CD4-positive, alpha-beta T cell treated with Interleukin-6 at 100 ng/mL for 8 hours (primary cell): ENCODE results near the gene SCD5.

Experiments used
- DNase-seq: peaks from one replicate; pipeline ENCODE4 v3.0.0-alpha.2; 2020; ENCODE audit warnings: mixed read lengths, low spot score

Gene SCD5

DNA sequence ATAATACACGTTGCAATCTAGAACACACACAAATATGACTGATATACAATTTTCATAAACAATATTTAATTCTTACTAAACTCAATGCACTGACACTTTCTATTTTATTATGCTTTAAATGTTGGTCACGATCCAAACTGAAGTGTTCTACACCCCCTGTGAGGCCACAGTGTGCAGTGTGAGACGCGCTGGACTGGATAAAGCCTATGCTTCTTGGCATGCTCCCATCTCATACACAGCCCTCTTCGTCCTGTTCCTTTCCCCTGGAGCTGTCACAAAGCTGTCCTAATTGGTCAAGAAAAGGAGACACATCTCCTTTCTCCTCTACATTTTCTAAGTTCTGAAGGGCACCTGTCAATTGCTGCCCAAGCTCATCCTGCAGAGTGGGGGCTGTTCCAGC lies 72.0 kb downstream of the SCD5 start:
- no peak for DNase-seq

DNA sequence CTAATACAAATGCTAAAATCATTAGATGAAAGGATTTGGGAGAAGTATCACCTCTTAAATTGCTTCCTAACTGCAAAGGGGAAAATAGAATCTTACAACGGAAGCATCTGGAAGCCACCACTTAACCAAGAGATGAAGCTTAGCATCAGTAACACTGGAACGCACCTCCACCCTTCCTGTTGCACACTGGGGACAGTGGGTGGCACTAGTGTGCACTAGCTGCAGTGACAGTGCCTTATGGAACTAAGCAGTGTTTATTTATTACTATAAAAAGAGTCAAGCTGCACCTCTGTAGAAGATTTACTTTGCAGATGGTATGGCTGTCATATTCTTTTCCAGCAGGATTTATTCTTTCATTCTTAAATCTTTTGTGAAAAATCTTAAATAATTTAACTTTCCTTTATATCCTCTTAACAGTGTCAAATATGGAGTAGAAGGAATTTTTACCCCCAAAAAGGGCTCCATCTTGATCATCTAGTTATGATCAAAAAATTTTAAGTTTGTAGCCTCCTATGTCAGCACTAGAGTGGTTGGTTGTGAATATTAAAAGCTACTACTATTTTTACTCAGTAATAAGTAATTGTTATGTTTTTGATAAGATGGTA lies 76.7 kb downstream of the SCD5 start:
- DNase-seq, result no peak

DNA sequence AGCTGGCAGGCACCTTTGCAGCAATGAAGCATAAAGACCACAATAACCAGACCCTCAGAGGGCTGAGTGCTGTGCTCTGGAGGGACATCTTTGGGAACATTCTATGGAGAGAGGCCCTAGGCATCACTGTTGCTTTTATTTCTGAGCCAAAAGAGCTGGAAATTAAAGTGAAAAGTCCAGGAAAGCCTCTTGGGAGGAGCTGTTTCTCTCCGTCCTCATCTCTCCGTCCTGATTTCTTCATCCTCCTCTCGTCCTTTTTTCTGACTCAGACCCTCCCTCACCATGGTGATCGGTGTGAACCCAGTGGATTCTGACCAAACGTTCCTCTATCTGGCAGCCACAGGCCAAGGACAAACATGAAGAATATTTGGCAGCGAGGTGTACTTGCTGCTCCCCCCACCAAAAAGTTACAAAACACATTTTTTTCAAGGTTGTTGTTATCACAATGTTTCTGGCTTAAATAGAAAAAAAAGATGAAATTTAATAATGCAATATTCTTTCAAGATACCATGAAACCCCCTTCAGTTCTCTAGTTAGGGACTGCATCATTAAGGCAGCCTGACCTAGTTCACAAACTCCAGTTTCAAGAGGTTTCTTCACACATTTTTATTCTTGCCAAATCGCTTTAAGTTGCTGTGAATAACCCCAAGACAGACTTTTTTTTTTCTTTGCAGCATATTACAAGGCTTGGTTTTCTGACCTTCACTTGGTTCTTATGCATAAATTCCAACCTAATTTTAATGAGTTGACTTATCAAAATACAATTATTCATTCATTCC lies 80.2 kb downstream of the SCD5 start:
- DNase-seq, result no peak

DNA sequence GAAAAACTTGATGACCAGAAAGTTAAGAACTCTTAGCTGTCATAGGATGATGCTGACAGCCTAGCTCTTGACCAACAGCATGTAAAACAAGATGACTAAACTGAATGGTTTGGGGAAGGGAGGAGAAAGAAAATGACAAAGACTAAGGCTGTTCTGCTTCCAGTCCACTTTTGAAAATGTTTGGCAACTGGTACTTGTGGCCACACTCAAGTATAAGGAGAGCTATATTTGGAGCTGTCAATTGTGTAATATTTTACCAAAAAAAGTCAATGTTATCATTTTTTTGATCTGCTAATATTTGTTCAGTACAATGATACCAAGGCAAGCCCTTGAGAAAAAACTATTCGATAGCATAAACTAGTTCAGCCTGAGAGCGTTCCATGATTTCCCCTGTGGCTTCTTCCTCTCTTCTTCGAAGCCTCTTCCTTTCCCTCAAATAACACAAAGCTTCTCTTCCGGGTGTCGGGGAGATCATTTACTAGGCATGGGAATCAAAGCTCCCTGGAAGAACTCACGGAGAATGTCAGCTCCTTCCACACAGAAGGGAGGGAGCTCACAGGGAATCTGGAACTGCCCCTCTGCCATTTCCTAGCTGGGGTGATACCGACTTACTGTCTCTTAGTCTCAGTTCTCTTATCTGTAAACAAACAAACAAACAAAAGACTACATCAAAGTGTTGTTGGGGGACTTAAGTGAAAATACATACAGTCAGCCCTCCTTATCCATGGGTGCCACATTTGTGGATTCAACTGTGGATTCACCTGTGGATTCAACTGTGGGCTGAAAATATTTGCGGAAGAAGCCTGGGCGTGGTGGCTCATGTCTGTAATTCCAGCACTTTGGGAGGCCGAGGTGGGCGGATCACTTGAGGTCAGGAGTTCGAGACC lies 82.6 kb downstream of the SCD5 start:
- no peak for DNase-seq

DNA sequence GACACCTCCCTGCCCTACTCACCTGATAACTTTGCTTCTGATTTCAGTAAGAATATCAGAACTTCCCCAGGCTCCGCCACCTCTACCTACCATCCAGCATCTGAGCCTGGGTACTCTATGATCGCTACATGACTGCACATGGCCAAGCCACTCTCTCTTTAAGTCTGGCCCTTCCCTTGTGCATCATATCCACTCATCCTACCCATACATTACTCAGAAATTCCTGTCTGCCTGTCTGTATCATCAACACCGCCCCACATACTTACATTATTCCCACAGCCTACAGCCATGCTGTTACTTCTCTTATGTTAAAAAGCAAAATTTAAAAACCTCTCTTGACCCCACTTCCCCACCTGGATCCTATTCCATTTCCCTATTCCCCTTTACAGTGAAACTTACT lies 84.7 kb downstream of the SCD5 start:
- no peak for DNase-seq

DNA sequence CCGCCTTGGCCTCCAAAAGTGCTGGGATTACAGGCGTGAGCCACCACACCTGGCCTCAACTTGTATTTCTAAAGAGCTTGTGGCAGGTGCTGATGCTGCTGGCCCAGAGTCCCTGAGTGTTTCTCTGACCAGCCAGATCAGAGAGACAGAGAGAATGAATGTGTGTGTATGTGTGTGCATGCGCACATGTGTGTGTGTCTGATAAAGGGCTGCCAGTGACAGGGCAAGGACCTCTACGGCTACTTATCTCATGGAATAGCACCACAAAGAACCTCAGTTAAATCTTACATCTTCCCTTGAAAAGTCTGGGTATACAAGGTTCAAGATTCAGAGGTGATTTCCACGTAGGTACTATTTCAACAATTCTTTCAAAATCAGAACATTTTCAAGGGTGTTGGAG lies 86.0 kb downstream of the SCD5 start:
- no peak for DNase-seq

DNA sequence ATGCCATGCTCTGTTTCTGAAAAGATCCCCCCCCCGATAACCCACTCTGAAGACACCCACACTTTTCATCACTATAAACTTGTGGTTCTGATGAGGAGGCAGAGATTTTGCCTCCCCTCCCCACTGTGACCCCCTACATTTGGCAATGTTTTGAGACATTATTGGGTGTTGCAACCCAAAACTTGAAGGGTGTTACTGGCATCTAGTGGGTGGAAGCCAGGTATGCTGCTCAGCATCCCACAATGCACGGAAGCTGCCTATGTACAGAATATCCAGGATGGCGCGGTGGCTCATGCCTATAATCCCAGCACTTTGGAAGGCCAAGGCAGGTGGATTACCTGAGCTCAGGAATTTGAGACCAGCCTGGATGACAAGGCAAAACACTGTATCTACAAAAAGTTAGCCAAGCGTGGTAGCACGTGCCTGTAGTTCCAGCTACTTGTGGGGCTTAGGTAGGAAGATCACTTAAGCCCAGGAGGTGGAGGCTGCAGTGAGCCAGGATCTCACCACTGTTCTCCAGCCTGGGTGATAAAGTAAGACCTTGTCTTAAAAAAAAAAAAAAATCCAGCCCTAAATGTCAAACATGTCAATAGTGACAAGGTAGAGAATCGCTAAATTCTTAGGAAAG lies 87.3 kb downstream of the SCD5 start:
- DNase-seq, result no peak

DNA sequence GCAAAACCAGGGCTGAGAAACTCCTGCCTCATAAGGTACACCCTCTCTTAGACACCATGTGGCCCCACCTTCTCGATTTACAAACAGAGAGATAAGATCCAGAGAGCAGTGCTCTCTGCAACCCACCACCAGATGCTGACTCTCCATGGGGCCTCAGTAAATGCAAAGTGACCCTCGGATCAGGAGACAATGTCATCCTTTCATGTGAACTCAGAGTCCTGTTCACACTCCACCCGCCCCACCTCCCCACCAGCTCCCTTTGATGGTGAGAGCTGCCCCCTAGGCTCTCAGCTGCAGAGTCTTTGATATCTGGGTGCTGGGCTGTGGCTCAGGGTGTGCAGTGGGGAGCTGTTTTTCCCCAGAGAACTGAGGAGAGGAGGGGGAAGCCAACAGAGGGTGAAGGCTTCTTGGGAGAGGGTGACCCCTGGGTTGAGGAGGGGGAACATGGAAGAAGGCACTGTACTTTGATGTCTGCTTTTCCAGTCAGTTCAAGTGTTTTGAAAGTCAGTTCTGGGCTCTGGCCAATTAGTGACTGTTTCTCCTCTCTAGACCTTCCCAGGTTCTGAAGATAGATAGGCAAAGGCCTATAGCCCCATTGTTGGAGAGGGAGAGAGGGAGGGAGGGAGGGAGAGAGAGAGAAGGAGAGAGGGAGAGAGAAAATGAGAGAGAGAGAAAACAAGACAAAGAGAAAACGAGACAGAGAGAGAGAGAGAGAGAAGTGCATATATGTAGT lies 88.2 kb downstream of the SCD5 start:
- DNase-seq, result no peak

DNA sequence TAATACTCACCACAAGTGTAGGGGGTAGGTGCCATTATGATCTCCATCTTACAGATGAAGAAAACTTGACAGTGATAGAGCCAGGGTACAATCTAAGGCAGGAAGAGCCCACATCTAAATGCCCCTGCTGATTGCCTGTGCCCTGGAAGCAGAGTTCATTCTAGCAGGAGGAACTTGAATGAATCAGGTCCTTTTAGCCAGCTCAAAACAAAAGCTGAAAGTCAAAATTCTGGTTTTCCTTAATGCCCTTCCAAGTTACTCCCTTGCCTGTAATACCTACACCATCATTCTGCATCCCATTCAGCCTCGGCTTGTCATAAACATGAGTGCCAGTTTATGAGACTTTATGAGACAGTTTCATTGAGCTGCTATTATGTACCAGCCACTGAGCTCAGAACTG lies 89.6 kb downstream of the SCD5 start:
- DNase-seq, result no peak

DNA sequence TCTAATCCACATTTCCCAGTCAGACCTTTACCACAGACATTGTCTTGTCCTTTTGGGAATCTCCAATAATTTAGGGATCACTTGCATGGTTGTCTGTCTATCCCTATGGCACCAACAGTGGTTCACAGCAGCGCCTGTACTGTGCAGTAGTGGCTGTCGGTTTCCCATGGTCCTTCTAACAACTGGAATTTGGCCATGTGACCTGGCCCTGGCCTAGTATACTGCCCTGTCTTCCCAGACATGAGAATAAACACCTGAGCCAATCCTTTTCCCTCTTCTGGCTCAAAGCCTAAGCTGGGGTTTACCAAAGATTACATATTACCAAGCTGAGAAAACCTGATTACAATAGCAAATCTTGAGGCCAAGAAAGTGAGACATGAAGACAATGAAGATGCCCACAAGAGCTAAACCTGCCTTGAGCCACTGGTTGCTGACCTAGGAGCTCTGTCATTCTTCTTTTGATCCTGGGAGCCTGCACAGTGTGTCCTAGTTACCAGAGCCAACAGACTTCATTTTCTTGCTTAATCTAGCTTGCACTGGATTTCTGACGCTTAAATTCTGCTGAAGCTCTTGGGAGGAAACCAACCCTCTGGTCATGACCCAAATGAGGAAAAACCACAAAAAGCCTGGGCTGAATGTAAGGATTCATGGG lies 92.1 kb downstream of the SCD5 start:
- no peak for DNase-seq

DNA sequence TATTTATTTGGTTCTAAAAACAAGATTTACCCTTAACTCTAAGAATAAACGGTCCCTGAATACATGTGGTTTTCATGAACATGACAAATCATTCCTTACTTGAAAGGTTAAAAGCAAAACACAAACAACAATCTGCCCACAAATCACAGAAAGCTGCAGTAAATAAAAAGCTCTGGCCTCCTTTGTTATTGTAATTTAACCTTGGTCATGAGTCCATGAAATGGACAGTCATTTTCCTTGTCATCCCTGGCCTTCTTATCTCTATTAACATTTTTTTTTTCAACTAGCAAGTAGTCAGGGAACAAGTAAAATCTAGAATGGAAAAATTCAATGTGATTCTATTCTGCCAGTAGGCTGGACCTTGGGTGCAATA lies 92.7 kb downstream of the SCD5 start:
- DNase-seq, result no peak

DNA sequence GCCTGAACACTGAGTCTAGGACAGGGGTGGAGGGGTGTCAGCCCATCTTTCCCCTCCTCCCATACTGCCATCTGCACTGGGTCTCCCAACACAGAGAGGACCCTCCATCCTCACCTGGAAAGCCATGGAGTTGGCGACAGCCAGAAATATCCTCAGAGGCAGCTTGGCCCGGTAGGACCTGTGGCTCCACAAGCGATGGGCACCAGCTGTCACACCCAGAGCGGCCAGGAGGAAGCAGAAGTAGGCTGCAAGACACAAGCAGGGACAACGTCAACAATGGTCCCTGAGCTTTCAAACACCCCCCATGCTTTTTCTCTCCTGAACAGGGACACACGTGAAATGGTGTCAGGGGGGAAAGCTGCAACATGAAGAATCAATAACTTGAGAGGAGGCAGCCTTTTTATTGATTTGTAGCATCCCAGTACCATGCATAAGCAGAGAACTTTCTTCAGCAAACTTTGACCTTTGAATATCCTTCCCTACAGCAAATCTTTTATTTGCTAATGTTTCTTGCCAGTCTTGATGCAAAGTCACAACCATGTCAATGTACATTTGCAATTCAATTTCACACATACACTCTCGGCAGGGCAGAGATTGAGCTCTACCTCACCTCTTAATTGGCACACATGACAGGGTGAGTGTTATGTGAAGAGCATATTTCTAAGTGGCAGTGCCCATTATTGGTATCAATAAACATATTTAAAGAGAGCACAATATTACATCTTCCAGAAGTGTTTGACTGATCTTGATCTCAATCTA lies 93.2 kb downstream of the SCD5 start:
- DNase-seq, result no peak

DNA sequence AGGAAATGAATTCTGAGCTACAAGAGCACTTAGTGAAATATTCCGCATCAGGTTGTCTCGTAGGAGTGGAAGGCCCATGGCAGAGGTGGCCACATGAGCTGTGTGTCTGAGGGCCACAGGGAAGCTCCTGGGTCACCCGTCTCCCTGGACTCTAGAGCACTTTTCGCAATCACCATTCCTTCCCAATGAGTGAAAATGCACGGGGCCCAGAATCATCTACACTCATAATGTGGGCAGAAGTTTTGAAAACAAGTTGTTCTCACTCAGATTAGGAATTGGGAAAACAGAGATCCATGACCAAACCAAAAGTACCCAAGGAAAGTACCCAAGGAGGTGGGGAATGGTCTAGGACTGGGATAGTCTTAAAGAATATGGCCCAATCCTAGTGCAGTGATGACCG lies 94.4 kb downstream of the SCD5 start:
- DNase-seq, result no peak

DNA sequence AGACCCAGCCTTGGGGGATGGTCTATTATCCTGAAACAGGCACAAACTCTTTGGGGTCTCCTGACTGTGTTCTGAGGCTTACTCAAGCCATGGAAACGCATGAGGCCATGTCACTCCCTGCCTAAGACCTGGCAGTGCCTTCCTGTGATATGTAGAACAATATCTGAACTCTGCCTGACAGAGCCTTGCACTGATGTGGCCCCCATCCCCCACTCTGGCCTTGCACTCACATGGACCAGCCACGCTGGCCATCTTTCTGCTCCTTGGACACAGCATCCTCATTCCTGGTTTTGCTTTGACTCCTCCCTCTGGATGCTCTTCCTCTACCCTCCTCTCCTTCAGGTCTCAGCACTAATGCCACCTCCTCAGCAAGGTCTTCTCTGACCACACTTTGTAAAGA lies 100.2 kb downstream of the SCD5 start:
- DNase-seq, result no peak

DNA sequence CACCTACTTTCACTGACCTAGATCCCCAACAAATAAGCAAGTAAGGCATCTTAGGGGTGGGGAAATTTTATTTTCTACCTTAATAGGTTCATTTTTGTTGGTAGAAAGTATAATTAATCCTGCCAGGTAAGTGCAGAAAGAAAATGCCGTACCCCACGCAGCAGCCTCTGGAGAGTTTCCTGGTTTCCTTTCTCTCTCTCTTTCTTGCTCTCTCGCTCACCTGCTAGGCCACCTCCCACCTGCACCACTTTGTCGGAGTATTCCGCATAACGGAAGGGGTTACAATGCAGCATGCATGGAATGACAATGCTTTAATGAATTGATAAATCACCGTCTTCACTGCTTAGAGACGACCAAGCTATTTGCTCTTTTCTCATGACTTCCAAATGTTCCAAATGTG lies 101.0 kb downstream of the SCD5 start:
- no peak for DNase-seq

DNA sequence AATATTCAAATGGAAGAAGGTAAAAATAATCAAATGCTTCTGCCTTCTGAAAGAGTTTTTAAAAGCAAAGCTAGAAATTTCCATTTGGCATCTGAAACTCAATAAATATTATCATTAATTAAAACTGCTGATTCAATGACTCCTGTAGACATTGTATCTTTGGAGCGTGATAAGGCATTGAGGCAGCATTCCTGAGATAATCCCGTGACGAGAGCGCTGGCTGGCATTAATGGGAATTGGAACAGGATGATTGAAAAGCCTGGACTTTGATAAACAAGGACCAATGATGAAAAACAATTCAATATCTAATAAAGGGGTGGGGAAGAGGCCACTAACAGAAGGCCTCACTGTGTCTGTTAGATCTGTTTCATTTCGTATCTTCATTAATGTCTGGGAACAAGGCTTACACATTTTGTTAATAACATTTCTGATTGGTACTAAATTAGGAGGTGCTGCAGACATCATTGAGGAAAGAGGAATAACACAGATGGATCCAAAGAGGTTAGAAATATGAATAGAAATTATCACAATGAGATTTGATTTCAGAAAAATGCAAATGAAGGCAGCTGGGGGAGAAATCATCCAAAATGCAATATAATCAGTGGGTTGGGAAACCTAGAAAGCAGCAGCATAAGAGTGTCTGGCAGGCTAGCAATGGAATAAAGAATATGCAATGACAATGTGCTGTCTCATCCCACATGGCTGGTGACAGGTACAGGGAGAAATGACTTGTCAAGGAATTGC lies 102.3 kb downstream of the SCD5 start:
- DNase-seq, result no peak

DNA sequence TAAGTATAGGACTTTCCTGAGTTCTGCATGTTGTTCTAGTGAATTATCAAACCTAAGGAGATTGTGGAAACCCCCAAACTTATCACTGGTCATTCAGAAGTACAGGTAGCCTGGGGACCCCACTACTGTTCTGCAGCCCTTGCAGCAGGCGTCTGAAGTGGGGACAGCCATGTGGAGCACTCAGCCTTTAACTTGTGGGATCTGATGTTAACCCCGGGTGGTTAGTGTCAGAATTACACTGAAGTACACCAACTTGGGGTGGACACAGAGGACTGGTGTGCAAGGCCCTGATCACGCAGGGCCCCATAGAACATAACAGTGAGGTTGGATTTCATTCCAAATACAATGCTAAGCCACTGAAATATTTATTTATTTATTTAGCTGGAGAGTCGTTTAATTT lies 103.7 kb downstream of the SCD5 start:
- DNase-seq, result no peak

DNA sequence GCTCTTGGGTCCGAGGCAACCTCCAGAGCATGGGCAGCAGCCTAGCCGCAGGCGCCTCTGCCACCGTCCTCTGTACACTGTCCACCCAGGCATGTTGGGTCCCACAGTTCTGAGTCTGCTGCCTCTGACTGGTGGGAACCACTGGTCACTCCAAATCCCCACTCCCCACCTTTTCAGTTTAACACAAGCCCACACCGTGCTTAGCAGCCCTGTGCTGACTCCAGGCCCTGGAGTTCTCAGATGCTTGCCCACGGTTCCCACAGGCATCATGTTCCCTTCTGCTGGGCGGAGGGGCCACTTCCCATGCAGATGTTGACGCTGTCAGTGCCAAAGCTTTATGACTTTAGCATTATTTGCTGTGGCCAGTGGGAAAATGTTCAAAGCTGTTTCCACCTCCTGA lies 104.5 kb downstream of the SCD5 start:
- no peak for DNase-seq

DNA sequence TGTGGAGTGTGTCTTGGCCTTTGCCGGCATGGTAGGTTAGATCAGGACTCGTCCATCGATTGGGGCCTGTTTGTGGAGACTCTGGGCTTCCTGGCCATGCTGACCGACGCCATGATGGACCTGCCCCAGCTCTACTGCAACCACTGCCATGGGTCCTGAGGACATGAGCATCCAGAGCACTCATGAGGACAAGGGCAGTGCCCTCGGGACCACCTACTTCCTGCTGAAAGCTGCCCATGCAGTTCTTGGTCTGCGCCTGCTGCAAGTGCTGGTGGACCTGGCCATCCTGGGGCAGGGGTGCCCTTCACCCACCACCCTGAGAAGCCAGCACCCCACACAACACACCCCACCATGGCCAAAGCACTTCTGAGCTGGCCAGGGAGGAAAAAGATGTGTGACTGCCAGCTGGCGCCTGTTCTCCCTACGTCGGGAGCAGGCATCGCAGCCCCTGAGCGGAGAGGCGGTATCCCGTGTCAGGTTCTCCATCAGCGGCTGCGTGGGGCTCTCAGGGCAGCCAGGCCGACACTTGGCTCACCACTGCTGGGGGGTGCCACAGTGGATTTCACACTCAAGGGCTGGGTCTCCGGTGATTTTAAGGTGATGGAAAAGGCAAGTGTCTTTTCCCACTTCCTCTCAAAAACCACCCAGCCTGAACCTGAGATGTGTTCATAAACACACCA lies 106.4 kb downstream of the SCD5 start:
- no peak for DNase-seq
